ENCODE data around the gene EMC10.

EMC10 gene

GRCh38 chr19:50478901-50479715 lies 2.8 kb downstream of the EMC10 start:
- peak; percentile 51 for DNase-seq (ENCODE audit: low read depth)

DNA sequence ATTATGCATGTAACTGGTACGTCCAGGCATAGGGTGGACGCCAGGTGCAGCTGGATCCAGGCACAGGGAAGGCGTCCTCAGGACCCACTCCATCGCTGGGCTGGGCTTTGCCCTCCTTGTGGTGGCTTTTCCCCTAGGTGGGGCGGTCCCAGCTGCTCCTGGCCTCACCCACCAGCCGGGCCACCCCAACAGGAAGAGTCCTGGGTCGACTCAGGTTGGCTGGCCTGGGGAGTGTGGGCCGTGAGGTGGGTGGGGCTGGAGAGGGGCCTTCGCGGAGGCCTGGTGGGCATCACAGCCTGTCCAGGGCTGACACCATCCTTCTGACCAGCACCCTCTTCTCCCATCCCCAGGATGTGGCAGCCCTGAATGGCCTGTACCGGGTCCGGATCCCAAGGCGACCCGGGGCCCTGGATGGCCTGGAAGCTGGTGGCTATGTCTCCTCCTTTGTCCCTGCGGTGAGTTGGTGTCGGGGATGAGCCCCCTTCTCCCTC lies 3.5 kb downstream of the EMC10 start:
- no peak for DNase-seq (ENCODE audit: low read depth)

DNA sequence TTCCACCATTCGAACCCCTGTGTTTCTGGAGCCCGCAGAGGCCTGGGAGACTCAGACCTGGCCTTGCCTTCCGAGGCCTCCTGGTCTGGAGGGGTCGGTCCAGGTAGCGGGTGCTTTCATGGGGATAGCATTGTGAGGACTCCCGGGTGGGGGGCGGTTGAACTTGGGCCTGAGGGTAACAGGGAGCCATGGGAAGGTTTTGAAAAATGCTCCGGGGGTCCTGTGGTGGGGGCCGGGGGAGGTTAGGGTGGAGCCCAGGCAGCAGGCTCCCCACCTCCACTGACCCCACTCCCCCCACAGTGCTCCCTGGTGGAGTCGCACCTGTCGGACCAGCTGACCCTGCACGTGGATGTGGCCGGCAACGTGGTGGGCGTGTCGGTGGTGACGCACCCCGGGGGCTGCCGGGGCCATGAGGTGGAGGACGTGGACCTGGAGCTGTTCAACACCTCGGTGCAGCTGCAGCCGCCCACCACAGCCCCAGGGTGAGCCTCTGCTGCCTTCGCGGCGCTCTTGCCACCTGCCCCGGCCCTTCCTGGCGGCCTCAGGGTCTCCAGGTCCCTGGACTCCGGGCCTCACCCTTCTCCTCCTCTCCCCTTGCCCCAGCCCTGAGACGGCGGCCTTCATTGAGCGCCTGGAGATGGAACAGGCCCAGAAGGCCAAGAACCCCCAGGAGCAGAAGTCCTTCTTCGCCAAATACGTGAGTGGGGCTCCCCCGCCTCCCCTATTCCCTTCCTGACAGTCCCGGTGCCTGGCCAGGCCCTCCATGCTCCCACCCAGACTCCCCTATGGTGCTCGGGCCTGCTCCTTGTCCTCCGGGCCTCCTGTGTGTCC lies 4.2 kb downstream of the EMC10 start:
- DNase-seq (ENCODE audit: low read depth) = no peak

DNA sequence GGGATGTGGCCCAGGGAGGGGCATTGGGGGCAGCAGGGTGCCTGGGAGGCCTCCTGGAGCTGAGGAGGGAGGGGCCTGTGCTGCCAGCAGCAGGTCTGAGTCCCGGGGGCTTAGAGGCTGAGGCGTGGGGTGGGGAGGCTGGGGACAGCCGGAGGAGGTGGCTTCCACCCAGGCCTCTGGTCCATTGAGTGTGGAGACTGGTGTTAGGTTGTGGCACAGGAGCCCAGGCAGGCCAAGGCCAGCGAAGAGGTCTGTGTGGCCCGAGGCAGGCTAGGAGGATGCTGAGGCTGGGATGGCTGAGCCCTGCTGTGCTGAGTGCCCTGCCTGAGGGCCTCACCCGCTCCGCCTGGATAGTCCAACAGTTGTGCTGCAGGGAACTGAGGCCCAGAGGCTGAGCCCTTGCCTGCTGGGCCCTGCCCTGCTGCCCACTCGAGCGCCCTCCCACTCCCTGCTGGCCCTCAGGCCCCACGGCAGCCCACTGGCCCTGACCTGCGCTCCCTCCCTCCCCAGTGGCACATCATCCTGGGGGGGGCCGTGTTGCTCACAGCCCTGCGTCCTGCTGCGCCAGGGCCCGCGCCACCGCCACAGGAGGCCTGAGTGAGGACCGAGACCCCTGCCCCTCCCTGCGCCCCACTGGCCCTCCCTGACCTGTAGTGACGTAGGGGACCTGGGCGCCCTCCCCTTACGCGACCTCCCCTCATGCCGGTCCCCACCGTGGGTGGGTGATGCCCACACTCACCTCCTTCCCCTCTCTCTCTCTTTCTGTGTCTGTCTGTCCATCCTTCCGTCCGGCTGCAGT lies 5.2 kb downstream of the EMC10 start:
- no peak for DNase-seq (ENCODE audit: low read depth)

DNA sequence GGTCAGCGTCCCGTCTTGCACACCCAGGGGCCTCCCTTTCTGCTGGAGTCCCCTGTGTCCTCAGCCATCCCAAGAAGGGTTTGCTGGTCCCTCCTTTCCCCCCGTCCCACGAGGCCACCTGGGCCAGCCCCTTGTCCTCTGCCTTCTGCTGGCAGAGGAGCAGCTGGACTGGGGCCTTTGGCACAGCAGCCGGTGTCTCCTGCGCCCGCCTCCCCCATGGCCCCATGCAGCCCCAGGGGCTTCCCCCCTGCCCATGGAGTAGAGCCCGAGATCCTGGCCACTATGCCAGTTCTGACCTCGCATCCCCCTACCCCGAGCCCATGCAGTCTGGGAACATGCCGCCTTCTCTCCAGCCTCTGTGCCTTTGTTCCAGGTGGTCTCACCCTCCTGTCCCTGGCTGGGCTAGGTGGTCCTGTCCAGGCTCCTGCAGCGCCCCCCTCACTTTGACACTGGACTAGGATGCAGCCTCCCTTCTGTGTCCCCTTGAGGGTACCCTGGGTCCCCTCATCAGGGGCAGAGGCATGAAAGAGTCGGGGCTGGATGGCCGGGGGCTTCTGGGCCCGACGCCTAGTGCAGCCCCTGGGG lies 6.1 kb downstream of the EMC10 start:
- no peak for DNase-seq (ENCODE audit: low read depth)

- DNase-seq (ENCODE audit: low read depth) = no peak
These were observed 6.6 kb downstream of the EMC10 start for GRCh38 chr19:50482916-50483315.

- DNase-seq (ENCODE audit: low read depth) = no peak
These were observed 9.1 kb downstream of the EMC10 start for GRCh38 chr19:50485284-50485955.

DNA sequence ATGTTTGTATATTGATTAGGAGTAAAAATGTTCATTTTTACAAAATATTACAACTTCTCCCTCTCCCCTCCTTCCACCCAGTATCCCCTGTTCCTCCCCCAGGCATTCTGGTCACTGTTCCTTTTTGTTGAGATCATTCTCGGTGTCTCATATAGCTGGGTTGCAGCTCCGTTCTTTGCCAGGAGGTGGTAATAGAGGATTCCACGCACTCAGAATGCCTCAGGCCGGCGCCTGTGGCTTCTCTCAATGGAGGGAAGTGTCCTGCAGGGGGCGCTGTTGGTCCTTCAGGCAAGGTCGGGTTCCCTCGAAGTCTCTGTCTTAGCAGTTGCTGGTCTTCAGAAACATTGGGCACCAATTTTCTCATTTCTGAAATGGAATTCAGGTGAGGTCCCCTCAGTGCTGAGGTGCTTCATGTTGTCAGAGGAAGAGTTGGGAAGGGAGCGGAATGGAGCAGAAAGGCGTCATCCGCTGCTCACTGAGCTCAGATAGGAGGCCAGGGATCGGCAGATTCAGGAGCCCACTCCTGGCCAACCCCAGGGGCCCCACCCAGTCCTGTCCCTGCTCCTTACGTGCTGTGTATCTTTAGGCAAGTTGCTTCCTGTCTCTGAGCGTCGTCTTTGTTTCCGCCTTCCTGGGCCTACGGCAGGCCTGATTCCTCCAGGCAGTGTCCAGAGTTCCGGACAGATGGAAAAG lies 10.7 kb downstream of the EMC10 start:
- no peak for DNase-seq (ENCODE audit: low read depth)

GRCh38 chr19:50488389-50489194 lies 12.3 kb downstream of the EMC10 start:
- no peak for DNase-seq (ENCODE audit: low read depth)

DNA sequence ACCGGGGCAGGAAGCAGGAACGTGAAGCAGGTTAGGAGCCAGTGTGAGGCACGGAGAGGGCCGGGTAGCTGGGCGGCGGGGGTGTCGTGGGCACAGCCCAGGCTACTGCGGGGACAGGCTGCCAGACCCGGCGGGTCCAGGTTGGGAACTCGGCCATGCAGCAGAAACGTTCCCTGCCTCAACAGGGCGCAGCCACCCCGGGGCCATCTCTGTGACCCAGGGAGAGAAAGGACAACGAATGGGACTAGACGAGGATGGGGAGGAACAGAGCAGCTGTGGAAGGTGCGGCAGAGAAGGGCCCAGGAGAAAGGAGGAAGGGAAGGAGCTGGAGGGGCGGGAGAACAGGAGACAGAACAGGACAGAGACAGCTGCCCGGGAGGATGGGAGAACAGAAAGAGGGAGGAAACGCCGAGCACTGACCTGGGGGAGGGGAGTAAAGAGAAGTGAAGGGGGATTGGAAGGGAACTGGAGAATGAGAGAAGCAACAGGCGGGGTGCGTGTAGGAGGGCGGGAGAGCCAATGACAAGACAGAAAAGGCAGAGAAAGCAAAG lies 13.2 kb downstream of the EMC10 start:
- no peak for DNase-seq (ENCODE audit: low read depth)

DNA sequence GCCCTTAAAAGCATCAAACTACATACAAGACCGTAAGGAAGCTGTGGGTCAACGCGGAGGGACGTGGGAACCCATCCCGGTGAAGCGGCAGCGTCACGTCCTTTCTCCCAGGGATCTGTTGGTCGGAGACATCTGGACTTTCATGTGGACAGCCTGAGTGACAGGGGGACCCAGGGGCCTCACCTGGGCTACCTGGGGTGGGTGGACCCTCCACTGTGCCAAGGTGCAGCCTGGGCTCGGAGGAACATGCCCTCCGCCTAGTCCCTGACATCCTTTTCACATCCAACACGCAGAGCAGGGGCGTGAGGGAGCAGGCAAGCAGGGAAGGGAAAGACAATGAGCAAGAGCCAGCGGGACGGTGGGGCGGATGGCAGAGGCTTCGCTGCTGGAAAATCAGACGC lies 14.1 kb downstream of the EMC10 start:
- DNase-seq (ENCODE audit: low read depth) = no peak

DNA sequence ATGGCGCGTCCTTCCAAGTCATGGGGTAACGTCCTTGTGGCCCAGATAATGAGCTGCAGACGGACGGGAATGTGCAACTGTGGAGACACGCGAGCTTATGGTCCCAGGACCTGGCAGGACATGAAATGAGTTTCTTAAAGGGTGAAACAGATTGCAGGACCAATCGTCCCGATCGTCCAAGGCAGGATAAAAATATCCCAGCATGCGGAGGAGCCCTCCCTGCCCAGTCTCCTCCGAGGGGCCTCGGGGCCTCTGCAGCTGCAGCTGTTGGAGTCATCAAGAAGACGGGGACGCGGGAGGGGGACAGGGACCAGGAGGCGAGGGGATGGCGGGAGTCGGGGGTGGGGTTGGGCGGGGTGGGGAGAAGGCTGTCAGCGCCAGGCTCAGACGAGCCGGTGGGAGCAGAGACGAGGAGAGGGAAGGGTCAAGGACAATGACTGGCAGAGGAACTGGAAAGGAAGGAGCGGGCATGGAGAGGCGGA lies 14.7 kb downstream of the EMC10 start:
- no peak for DNase-seq (ENCODE audit: low read depth)

DNA sequence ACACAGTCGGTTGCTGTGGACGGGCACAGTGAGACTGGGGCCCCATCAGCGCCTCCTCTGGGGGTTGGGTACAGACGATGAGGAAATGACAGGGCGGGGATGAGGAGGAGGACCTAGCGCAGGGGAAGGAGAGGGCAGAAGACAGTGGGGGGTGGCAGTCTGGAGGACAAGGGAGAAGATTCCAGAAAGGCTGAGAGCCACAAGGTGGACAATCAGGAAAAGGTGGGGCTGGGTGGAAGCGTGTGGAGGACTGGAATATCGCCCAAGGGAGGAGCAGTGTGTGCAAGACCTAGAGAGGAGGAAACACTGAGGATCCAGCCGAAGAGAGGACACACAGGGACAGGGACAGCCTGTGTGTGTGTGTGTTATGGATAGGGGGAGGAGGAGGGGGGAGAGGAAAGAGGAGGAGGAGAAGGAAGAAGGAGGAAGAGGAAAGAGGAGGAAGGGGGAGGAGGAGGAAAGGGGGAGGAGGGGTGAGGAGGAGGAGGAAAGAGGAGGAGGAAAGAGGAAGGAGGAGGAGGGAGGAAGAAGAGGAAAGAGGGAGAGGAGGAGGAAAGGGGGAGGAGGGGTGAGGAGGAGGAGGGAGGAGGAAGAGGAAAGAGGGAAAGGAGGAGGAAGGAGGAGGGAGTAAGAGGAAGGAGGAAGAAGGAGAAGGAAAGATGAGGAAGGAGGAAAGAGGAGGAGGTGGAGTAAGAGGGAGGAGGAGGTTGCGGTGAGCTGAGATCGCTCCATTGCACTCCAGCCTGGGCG lies 16.2 kb downstream of the EMC10 start:
- DNase-seq (ENCODE audit: low read depth) = no peak

GRCh38 chr19:50493171-50493570 lies 16.9 kb downstream of the EMC10 start:
- no peak for DNase-seq (ENCODE audit: low read depth)

DNA sequence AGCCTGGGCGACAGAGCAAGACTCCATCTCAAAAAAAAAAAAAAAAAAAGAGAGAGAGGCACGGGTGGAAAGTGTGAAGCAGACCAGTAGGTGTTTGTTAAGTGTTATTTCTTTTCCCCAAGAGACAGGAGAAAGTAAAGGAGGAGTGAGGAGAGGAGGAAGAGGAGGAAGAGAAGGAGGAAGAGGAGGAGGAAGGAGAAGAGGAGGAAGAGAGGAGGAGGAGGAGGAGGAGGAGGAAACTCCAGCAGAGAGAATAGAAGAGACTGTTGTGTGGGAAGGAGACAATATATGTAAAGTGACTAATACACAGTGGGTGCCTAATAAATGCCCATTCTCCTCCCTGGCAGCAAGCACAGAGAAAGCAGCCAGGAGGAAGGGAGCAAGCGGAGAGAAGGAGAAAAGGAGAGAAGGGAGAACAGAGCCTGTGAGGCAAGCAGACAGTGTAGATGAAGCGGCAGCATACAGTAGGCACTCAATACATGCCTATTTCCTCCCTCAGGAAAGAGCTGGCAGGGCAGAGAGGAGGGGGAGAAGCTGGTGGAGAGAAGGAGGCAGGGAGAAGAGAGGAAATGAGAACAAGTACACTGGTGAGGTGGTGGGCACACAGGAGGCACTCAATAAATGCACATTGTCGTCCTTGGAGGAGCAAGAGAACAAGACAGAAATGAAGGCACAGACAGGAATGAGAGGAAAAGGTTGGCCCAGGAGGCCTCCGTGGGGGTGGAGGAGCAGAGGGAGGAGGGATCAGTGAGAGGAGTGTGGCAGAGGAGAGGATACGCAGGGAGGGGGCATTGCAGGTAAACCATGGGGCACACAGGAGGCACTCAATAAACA lies 18.1 kb downstream of the EMC10 start:
- no peak for DNase-seq (ENCODE audit: low read depth)

DNA sequence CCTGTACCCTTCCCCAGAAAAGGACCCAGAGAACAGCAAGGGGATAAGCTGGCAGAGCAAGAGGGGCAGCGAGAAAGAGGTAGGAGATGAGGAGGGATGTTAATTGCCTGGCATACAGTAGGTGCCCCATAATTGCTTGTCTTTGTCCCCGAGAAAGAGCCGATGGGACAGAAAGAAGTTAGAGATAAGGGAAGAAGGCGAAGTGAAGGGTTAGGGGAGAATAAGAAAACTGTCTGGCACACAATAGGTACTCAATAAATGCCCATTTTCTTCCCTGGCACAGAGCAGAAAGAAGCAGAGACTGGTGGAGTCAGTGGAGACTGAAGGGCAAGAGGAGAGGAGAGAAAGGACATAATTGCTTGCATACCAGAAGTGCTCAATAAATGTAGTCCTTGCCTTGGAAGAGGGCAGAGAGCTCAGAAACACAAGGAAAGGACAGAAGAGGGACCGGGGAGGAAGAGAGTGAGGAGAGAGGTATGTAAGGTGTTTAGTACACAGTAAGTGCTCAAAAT lies 18.8 kb downstream of the EMC10 start:
- no peak for DNase-seq (ENCODE audit: low read depth)

- DNase-seq (ENCODE audit: low read depth) = no peak
These were observed 20.1 kb downstream of the EMC10 start for GRCh38 chr19:50496189-50497021.

Data from EH (cell line).